Stimulated activated naive CD4-positive, alpha-beta T cell treated with Interleukin-2 at 50 U/mL for 16 hours (primary cell): ENCODE data around the gene BCHE.

Source experiments
- DNase-seq: peaks from one replicate; lab custom pipeline; 2025; lab: John Stamatoyannopoulos, UW

BCHE gene

GRCh38 chr3:165749821-165750220 is 87.4 kb downstream of the BCHE start:
- no peak for DNase-seq

- DNase-seq, result no peak
These were observed 88.0 kb downstream of the BCHE start for GRCh38 chr3:165749241-165749640.

- no peak for DNase-seq
These were observed 89.1 kb downstream of the BCHE start for GRCh38 chr3:165748094-165748493.

- DNase-seq, result no peak
These were observed 90.3 kb downstream of the BCHE start for GRCh38 chr3:165746874-165747273.

- DNase-seq, result no peak
These were observed 93.2 kb downstream of the BCHE start for GRCh38 chr3:165744025-165744424.

- DNase-seq, result no peak
These were observed 94.9 kb downstream of the BCHE start for GRCh38 chr3:165742351-165742750.

- no peak for DNase-seq
These were observed 107.5 kb downstream of the BCHE start for GRCh38 chr3:165729756-165730155.

- no peak for DNase-seq
These were observed 108.3 kb downstream of the BCHE start for GRCh38 chr3:165728924-165729323.

GRCh38 chr3:165725296-165725695 is 111.9 kb downstream of the BCHE start:
- no peak for DNase-seq
